ENCODE results near the gene PARD3. TPM values are rescaled to one million over a fixed set of nuclear protein-coding genes. Genes with fewer than 3 reads are reported as not detected.

Gene PARD3
- total RNA-seq, 3 donors from 2014 or later, result 48.2 to 93.7 (median 60.6) TPM

GRCh38 chr10:34537629-34538231 lies 277.4 kb downstream of the PARD3 start:
- no peak for DNase-seq (ENCODE audit: low spot score in 2 of 2)
- Histone ChIP-seq H3K9me3 (no peaks in the 10 kb centered on the region), H3K4me1 (no peaks in the 10 kb centered on the region), H3K27ac (no peak overlapping the region), H3K4me3 (no peak overlapping the region), H3K27me3 (no peaks in the 10 kb centered on the region), H3K36me3 (no peaks in the 10 kb centered on the region)
- TF ChIP-seq POLR2AphosphoS5 (IDR thresholded peaks at IDR 0.05) (no peak), POLR2A (IDR thresholded peaks at IDR 0.05) (no peak), CTCF (IDR thresholded peaks at IDR 0.05) (no peak)
- intact Hi-C loops (cut with DNase I; ENCODE audit: low total_unique reads), result no loop called here

- no peak overlapping the region for H3K4me3 ChIP-seq
- TF ChIP-seq CTCF (IDR thresholded peaks at IDR 0.05), result no peak
- no peak for TF ChIP-seq POLR2A (IDR thresholded peaks at IDR 0.05)
- TF ChIP-seq POLR2AphosphoS5 (IDR thresholded peaks at IDR 0.05), result no peak
- H3K36me3 ChIP-seq, result no peaks in the 10 kb centered on the region
- H3K27me3 ChIP-seq, result no peaks in the 10 kb centered on the region
- no peak overlapping the region for H3K27ac ChIP-seq
- peaks cover 0 to 10% of the 10 kb centered on the region in 2 donors for H3K9me3 ChIP-seq
- H3K4me1 ChIP-seq, result no peaks in the 10 kb centered on the region
- intact Hi-C loops (cut with DNase I; ENCODE audit: low total_unique reads), result no loop called here
- no peak for DNase-seq (ENCODE audit: low spot score in 2 of 2)
Observed at GRCh38 chr10:34535872-34536271, 279.2 kb downstream of the PARD3 start.

GRCh38 chr10:34530778-34531177 lies 284.3 kb downstream of the PARD3 start:
- Histone ChIP-seq H3K4me3 (no peak overlapping the region), H3K36me3 (no peaks in the 10 kb centered on the region), H3K9me3 (peaks cover 0 to 11% of the 10 kb centered on the region in 2 donors), H3K27me3 (no peaks in the 10 kb centered on the region), H3K27ac (no peak overlapping the region), H3K4me1 (no peaks in the 10 kb centered on the region)
- no peak for DNase-seq (ENCODE audit: low spot score in 2 of 2)
- intact Hi-C loops (cut with DNase I; ENCODE audit: low total_unique reads), result loop anchor here (5.0 kb wide), 1 partner anchor 1208 kb away; no protein-coding TSS in a partner anchor
- TF ChIP-seq POLR2AphosphoS5 (IDR thresholded peaks at IDR 0.05) (no peak), POLR2A (IDR thresholded peaks at IDR 0.05) (no peak), CTCF (IDR thresholded peaks at IDR 0.05) (no peak)

DNA sequence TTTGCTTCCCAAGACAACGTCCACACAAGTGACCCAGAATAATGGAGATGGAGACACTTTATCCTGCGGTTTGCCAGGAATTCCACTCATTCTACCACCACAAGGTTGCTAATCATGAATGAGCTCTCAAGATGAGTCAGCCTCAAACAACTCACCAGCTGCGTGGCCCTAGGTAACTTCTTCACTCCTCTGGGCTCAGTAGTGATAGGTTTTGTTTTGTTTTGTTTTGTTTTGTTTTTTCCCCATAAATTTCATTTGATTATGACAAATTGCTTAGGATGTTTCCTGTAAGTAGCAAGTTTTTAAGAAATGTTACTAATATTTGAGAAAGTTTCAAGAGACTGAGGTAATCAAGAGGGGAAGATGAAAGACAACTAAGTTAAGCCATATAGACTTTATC lies 286.8 kb downstream of the PARD3 start:
- no peak for TF ChIP-seq POLR2AphosphoS5 (IDR thresholded peaks at IDR 0.05)
- no peak for TF ChIP-seq POLR2A (IDR thresholded peaks at IDR 0.05)
- no peak for TF ChIP-seq CTCF (IDR thresholded peaks at IDR 0.05)
- Histone ChIP-seq H3K27me3 (no peaks in the 10 kb centered on the region), H3K9me3 (peaks cover 0 to 11% of the 10 kb centered on the region in 2 donors), H3K27ac (no peak overlapping the region), H3K4me1 (no peaks in the 10 kb centered on the region), H3K36me3 (no peaks in the 10 kb centered on the region), H3K4me3 (no peak overlapping the region)
- DNase-seq (ENCODE audit: low spot score in 2 of 2), result no peak
- intact Hi-C loops (cut with DNase I; ENCODE audit: low total_unique reads), result no loop called here

GRCh38 chr10:34526758-34527730 lies 288.1 kb downstream of the PARD3 start:
- H3K27ac ChIP-seq, result no peak overlapping the region
- TF ChIP-seq POLR2A (IDR thresholded peaks at IDR 0.05) (no peak), POLR2AphosphoS5 (IDR thresholded peaks at IDR 0.05) (no peak), CTCF (IDR thresholded peaks at IDR 0.05) (no peak)
- H3K4me3 ChIP-seq, result no peak overlapping the region
- no peaks in the 10 kb centered on the region for H3K27me3 ChIP-seq
- no peak for DNase-seq (ENCODE audit: low spot score in 2 of 2)
- no peaks in the 10 kb centered on the region for H3K4me1 ChIP-seq
- H3K36me3 ChIP-seq, result no peaks in the 10 kb centered on the region
- intact Hi-C loops (cut with DNase I; ENCODE audit: low total_unique reads), result no loop called here
- peaks cover 0 to 11% of the 10 kb centered on the region in 2 donors for H3K9me3 ChIP-seq
